Urothelium cell line (cell line): ENCODE results near the gene EGLN1.

ENCODE experiments used
- DNase-seq: peaks from one replicate; pipeline ENCODE4 v3.0.0; 2011; ENCODE audit warnings: low spot score, mixed read lengths
- FAIRE-seq: peaks from 2 replicates; lab custom pipeline; 2011; peaks lifted over from hg19 to GRCh38; lab: Jason Lieb, UNC

Gene EGLN1

GRCh38 chr1:231334952-231335351 lies 87.1 kb downstream of the EGLN1 start:
- DNase-seq (no peak), FAIRE-seq (no peak)

DNA sequence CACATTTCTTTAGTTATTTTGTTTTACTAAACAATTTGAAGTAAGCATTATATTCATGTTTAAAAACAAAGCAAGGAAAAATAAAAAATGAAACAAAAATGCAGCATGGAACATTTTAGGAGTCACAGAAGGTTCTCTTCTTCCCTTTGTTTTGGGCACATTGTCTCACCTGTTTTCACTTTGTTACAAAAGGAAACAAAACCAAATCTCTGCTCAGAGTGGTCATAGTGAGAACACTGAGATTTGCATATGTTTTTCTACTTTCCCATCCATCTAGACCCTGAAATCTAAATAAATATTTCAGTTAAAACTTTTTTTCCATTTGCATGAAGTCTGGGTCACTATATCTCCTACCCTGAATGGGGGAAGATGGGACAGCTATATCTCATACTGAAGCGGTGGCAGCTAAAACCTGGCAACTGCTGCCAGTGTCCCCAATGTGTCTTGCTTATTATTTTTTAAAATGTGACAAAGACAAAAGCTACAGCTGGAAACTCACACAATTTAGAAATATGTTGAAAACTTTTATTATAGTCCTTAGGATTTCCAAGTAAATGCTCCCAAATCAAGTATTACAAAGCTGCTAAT lies 87.9 kb downstream of the EGLN1 start:
- DNase-seq (no peak), FAIRE-seq (no peak)

- FAIRE-seq (no peak), DNase-seq (no peak)
Measured at GRCh38 chr1:231332761-231333160, 89.3 kb downstream of the EGLN1 start.

GRCh38 chr1:231329483-231329882 lies 92.6 kb downstream of the EGLN1 start:
- FAIRE-seq (no peak), DNase-seq (no peak)

DNA sequence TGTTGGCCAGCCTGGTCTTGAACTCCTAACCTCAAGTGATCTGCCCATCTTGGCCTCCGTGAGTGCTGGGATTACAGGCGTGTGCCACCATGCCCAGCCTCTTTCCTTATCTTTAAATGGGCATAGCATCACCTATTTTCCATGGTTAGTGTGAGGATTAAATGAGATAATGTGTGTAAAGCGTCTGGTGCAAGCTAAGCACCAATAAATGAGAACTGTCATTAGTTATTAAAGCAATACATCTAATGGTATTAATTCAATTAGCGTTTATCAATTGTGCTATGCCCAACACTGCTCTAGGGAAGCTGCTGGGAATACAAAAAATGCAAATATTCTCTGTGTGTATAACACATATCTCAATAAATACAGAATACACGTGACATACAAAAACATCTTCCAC lies 94.5 kb downstream of the EGLN1 start:
- no peak for DNase-seq
- no peak for FAIRE-seq

DNA sequence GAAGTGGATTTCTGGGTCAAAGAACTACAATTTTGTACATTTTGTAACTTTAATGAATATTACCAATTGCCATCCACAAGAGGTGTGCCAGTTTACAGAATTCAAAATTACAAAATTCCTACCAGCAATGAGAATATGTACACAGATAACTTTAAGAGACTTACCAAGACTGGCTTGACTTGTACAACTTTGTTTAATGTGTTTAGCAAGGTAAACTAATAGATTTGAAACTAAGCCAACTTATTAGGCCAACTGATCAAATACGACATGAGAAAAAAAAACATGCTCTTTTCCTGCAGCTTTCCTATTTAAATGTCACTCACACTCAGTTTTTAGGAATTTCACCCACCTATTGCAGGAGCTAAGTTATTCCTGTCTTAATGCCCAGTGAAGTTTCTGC lies 95.8 kb downstream of the EGLN1 start:
- DNase-seq (no peak), FAIRE-seq (no peak)

DNA sequence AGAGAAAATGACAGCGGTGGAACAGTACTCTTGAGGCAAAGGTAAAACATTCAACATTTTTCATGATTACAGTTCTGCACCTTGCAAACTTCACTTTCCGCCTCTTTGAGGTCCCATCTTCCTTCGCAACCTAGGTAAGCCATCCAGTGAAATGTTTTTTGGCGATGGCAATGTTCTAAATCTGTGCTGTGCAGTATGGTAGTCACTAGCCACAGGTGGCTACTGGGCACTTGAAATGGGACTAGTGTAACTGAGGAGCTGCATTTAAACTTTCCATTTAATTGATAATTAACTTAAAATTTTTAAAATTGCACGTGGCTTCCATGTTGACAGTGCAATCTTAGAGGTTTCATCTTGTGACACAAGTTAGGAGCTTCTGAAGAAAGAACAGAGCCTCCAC lies 97.4 kb downstream of the EGLN1 start:
- DNase-seq (no peak), FAIRE-seq (no peak)

DNA sequence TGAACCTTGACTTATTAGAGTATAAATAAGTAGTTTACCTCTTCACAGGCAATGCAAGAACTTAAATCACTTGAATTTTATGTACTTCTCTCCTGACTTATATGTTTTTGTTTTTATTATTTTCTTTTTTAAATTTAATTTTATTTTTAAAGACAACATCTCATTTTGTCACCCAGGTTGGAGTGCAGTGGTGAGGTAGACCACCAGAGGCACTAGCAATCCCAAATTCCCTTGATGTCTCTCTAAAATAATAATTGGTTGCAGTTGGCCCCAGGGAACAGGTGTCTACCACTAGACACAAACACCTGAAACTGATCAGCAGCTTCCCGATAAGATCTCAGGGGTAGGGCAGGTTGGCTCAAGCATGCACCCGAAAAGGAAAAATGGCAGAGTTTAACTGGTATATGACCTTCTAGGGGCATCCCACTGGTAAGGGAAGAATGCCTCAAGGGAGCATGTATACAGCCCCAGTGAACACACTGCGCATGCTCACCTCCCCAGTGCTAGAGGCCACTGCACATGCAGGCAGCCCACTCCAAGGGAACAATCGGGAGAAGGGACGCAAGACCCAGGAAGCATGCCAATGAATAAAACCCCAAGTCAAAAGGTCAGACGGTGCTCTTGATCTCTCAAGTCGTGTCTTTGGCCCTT lies 99.1 kb downstream of the EGLN1 start:
- FAIRE-seq (no peak), DNase-seq (no peak)

DNA sequence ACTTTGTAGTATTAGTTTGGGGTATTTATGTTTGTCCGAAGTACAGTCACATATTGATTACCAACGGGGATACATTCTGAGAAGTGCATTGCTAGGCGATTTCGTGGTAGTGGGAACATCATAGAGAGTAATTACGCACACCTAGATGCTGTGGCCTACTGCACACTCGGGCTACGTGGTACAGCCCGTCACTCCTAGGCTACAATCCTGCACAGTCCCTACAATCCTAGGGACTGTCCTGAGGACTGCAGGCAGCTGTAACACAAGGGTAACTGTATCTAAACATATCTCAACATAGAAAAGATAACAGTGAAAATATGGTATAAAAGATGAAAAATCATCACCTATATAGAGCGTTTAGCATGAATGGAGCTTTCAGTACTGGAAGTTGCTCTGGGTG lies 103.0 kb downstream of the EGLN1 start:
- FAIRE-seq = no peak
- DNase-seq = no peak

GRCh38 chr1:231318568-231318967 lies 103.5 kb downstream of the EGLN1 start:
- DNase-seq (no peak), FAIRE-seq (no peak)

GRCh38 chr1:231318015-231318355 lies 104.1 kb downstream of the EGLN1 start:
- no peak for FAIRE-seq
- DNase-seq = no peak

DNA sequence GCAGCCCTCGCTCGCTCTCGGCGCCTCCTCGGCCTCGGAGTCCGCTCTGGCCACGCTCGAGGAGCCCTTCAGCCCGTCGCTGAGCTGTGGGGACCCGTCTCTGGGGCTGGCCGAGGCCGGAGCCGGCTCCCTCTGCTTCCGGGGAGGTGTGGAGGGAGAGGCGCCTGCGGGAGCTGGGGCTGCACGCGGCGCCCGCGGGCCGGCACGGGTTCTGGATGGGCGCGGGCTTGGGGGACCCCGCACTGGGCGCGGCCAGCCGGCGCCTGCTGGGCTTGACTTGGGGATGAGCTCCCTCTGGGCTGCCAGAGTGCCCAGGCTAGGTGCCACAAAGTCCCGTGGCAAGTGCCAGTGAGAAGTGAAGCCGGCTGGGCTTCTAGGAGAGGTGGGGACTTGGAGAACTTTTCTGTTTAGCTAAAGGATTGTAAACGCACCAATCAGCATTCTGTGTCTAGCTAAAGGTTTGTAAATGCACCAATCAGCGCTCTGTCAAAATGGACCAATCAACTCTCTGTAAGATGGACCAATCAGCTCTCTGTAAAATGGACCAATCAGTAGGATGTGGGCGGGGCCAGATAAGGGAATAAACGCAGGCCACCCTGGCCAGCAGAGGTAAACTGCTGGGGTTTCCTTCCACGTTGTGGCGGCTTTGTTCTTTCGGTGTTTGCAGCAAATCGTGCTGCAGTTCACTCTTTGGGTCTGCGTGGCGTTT lies 104.6 kb downstream of the EGLN1 start:
- no peak for DNase-seq
- no peak for FAIRE-seq

- FAIRE-seq (no peak), DNase-seq (peak; percentile 25)
Measured at GRCh38 chr1:231315887-231316286, 106.2 kb downstream of the EGLN1 start.
